ENCODE data around the gene AFF3. TPM values are rescaled to one million over a fixed set of nuclear protein-coding genes. Genes with fewer than 3 reads are reported as not detected.

Gene AFF3
- total and polyA plus RNA-seq, 10 of the 15 experiments (the other 5 are each of a cell fraction or from before 2014, with no cell fraction given), result 0.26 to 5.5 (median 3.0) TPM

- Histone ChIP-seq H3K4me3 (no peak overlapping the region), H4K20me1 (ENCODE audit: control insufficient read depth, insufficient read depth) (no peaks in the 10 kb centered on the region), H3K4me1 (ENCODE audit: control insufficient read depth, insufficient read depth, low read length) (no peaks in the 10 kb centered on the region), H3K4me2 (ENCODE audit: control insufficient read depth, insufficient read depth) (no peak overlapping the region), H3K36me3 (ENCODE audit: control insufficient read depth in 2 of 2, insufficient read depth in 2 of 2, low read length in 1 of 2) (no peaks in the 10 kb centered on the region), H3K27ac (ENCODE audit: control insufficient read depth, insufficient read depth) (no peak overlapping the region), H2AFZ (ENCODE audit: control insufficient read depth, low read depth, low read length) (no peak overlapping the region), H3K9me3 (replicated peaks; ENCODE audit: control insufficient read depth, insufficient read depth, low read length) (no peaks in the 10 kb centered on the region), H3K27me3 (replicated peaks in 1 of 2; ENCODE audit: control insufficient read depth in 2 of 2, insufficient read depth in 2 of 2, low read length in 1 of 2) (no peaks in the 10 kb centered on the region; a peak in 1 of 4 replicates), H3K9ac (ENCODE audit: control insufficient read depth, insufficient read depth, low read length) (no peak overlapping the region), H3K79me2 (ENCODE audit: control insufficient read depth, insufficient read depth, low read length) (no peaks in the 10 kb centered on the region)
- CTCF ChIA-PET, result no interaction called here
- POLR2A ChIA-PET, result no interaction called here
- RAD21 ChIA-PET (ENCODE audit: unreplicated experiment), result no interaction called here
- 63% methylated on average over 9 of the region's 9 CpGs for WGBS (ENCODE audit: insufficient coverage, insufficient replicate concordance, low lambda C conversion rate, missing lambda C conversion rate)
- intact Hi-C loops (cut with micrococcal nuclease; ENCODE audit: unreplicated experiment), result no loop called here
- BruUV-seq (replicated peaks), result no TSS peak
- DNase-seq (ENCODE audit: low read depth, low spot score) (no peak), FAIRE-seq (no peak), ATAC-seq (no peak)
- in situ Hi-C loops (cut with MboI), result no loop called here
- SMC1A ChIA-PET (ENCODE audit: uncharacterized antibody, unreplicated experiment), result no interaction called here
- TF ChIP-seq MYB (IDR thresholded peaks at IDR 0.05; ENCODE audit: borderline replicate concordance, low read depth, low read length), result no peak
- no peak for TF ChIP-seq ATF2 (IDR thresholded peaks at IDR 0.05; ENCODE audit: low read length)
- TF ChIP-seq SKIL (IDR thresholded peaks at IDR 0.05; ENCODE audit: low read depth, poor library complexity, severe bottlenecking), result no peak
- no peak for TF ChIP-seq IRF5 (IDR thresholded peaks at IDR 0.05; ENCODE audit: borderline replicate concordance)
- no peak for TF ChIP-seq ZBTB11 (CRISPR knock-in tag; IDR thresholded peaks at IDR 0.05)
- TF ChIP-seq JUND (IDR thresholded peaks at IDR 0.05; ENCODE audit: low read depth, low read length), result no peak
- no peak for TF ChIP-seq SIX5 (IDR thresholded peaks at IDR 0.05; ENCODE audit: low read depth, low read length, severe bottlenecking)
- TF ChIP-seq NFYA (IDR thresholded peaks at IDR 0.05; ENCODE audit: borderline replicate concordance, low read depth, low read length), result no peak
- no peak for TF ChIP-seq SMAD5 (IDR thresholded peaks at IDR 0.05; ENCODE audit: low read depth)
- TF ChIP-seq BHLHE40 (IDR thresholded peaks at IDR 0.05; ENCODE audit: borderline replicate concordance in 1 of 2, low read depth in 2 of 2, low read length in 1 of 2), result no peak
- TF ChIP-seq ZNF592 (IDR thresholded peaks at IDR 0.05), result no peak
Measured at GRCh38 chr2:99653433-99653832, 489.0 kb downstream of the AFF3 start.

All from GM12878 (cell line).